HG03280 (cell line): ENCODE measurements around the gene TNPO2.

Experiments
- ATAC-seq: cut with Tn5 transposase; IDR thresholded peaks from one replicate; pipeline ENCODE4 v1.9.1; 2021; ENCODE audit warnings: mild to moderate bottlenecking, moderate library complexity; ENCODE audit not compliant: unreplicated experiment

Gene TNPO2

GRCh38 chr19:12723641-12724426, at the start of gene TNPO2:
TSS of gene TNPO2 (minus strand) at chr19:12723932. CDS start at chr19:12720977, 2,955 bp downstream.
- ATAC-seq, result no peak

- no peak for ATAC-seq
Observed at GRCh38 chr19:12772323-12772722, 48.6 kb upstream of the TNPO2 start.

GRCh38 chr19:12770922-12771321, 47.2 kb upstream of the TNPO2 start:
- no peak for ATAC-seq

GRCh38 chr19:12769689-12770088, 46.0 kb upstream of the TNPO2 start:
- ATAC-seq, result no peak

- ATAC-seq, result no peak
Observed at GRCh38 chr19:12767666-12768065, 43.9 kb upstream of the TNPO2 start.

- no peak for ATAC-seq
Observed at GRCh38 chr19:12767150-12767549, 43.4 kb upstream of the TNPO2 start.

GRCh38 chr19:12766051-12766521, 42.4 kb upstream of the TNPO2 start:
- peak; percentile 62 for ATAC-seq

GRCh38 chr19:12764698-12765097, 41.0 kb upstream of the TNPO2 start:
- no peak for ATAC-seq

- no peak for ATAC-seq
Observed at GRCh38 chr19:12763100-12763499, 39.4 kb upstream of the TNPO2 start.

- no peak for ATAC-seq
Observed at GRCh38 chr19:12759686-12760085, 36.0 kb upstream of the TNPO2 start.

GRCh38 chr19:12757544-12758274, 34.0 kb upstream of the TNPO2 start:
- no peak for ATAC-seq

GRCh38 chr19:12756150-12756883, 32.6 kb upstream of the TNPO2 start:
- ATAC-seq, result no peak

GRCh38 chr19:12754465-12755196, 30.9 kb upstream of the TNPO2 start:
- ATAC-seq, result no peak

GRCh38 chr19:12752056-12752781, 28.5 kb upstream of the TNPO2 start:
- no peak for ATAC-seq

- ATAC-seq, result no peak
Observed at GRCh38 chr19:12751635-12752034, 27.9 kb upstream of the TNPO2 start, which contains the start of gene BEST2. TSS of gene BEST2 (plus strand) at chr19:12751791. CDS start at chr19:12752593, 802 bp downstream.

GRCh38 chr19:12750851-12751250, 27.1 kb upstream of the TNPO2 start:
- ATAC-seq, result no peak

- no peak for ATAC-seq
Observed at GRCh38 chr19:12749938-12750521, 26.3 kb upstream of the TNPO2 start.

- ATAC-seq, result no peak
Observed at GRCh38 chr19:12748489-12748888, 24.8 kb upstream of the TNPO2 start.

- no peak for ATAC-seq
Observed at GRCh38 chr19:12745166-12745897, 21.6 kb upstream of the TNPO2 start.
